NCI-H128 (cell line): ENCODE measurements around the gene SRGAP2B.
"Not testable (repeated sequence)": the region's sequence is repeated elsewhere in the genome, so short reads cannot be mapped to it uniquely, and the experiment has no call there.

ENCODE experiments used
- DNase-seq: peaks from one replicate; lab custom pipeline; 2025; ENCODE audit not compliant: unreplicated experiment; lab: John Stamatoyannopoulos, UW

The SRGAP2B gene

GRCh38 chr1:144917154-144918026 lies 177.7 kb downstream of the SRGAP2B start:
- DNase-seq = not testable (repeated sequence)

- not testable (repeated sequence) for DNase-seq
These were observed 181.0 kb downstream of the SRGAP2B start for GRCh38 chr1:144913977-144914734.

DNA sequence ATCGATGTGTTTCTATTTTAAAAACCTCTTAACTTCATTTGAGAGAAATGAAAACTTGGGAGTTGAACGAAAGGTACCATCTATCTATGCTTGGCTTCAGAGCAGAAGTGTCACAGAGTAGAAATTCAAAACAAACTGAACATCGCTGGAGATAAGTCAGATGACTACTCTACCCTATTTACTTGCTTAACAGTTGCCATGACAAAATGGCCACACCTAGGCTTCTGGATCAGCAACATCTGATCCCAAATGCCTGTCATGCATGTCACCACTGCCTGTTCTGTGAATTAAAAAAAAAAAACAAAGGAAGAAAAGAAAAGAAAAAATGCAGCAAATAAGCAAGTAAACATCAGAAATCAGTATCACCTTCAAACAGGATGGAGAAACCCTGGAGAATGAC lies 181.7 kb downstream of the SRGAP2B start:
- DNase-seq = not testable (repeated sequence)

- DNase-seq = not testable (repeated sequence)
These were observed 184.4 kb downstream of the SRGAP2B start for GRCh38 chr1:144910729-144911128.

DNA sequence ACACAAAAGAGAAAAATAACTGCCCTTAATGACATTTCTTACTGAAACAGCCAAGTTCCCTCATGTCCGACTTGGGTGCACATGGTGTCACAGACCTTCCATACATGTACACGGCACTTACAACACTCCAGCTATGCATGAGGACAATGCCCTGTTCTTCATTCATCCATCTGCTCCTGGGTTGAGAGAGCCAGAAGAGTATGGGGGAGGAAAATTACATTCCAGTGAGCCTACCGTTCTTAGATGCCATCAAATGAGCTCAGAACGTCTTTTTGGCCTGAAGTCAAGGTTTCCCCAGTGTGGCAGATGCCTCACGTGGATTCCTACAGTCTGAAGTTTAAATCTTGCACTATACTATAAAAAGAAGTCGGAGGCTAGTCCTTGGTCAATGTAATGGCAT lies 194.3 kb downstream of the SRGAP2B start:
- not testable (repeated sequence) for DNase-seq

GRCh38 chr1:144894454-144895201 lies 200.5 kb downstream of the SRGAP2B start:
- not testable (repeated sequence) for DNase-seq

DNA sequence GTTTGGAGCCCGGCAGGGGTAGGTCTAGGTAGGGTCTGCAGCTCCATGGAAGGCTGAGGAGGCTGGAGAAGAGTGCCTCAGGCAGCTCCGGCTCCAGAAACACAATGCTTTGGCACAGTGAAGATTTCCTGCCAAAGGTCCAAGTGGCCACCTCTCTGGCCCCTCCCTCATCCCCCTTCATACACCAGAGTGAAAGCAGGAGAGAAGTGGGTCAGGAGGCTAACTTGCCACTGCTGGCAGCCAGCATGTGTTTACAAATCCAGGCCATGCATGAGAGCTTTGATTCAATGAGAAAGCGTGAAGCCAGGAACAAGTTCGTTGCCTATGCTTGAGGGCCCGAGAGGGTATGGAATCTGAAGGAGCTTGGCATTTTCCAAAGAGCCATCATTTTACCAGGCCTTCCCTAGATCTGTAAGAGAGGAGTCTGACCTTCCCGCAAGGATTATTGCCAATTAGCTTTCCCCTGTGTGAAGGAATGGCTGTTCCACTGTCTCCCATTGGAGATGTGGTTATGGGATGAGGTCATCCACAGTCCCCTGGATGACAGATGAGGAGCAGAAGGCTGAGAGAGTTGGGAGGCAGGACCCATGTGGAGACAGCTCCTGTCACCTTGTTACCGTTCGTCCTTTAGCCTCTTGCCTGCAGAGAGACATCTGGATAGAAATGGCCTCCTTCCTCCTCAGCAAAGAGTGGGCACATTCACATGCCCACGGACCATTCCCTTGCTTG lies 201.3 kb downstream of the SRGAP2B start:
- not testable (repeated sequence) for DNase-seq

GRCh38 chr1:144893062-144893461 lies 202.1 kb downstream of the SRGAP2B start:
- not testable (repeated sequence) for DNase-seq

GRCh38 chr1:144889450-144890115 lies 205.5 kb downstream of the SRGAP2B start:
- not testable (repeated sequence) for DNase-seq

DNA sequence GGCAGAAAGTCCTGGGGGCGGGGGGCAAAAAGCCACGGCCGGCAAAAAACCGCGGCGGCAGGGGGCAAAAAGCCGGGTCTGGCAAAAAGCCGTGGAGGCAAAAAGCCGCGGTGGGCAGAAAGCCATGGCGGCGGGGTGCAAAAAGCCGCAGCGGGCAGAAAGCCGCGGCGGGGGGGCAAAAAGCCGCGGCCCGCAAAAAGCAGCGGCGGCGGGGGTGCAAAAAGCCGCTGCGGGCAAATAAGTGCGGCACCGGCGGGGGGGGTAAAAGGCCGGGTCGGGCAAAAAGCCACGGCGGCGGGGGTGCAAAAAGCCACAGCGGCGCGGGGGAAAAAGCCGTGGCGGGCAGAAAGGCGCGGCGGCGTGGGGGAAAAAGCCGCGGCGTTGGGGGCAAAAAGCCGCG lies 212.1 kb downstream of the SRGAP2B start:
- DNase-seq = not testable (repeated sequence)

GRCh38 chr1:144882343-144882742 lies 212.8 kb downstream of the SRGAP2B start:
- not testable (repeated sequence) for DNase-seq

DNA sequence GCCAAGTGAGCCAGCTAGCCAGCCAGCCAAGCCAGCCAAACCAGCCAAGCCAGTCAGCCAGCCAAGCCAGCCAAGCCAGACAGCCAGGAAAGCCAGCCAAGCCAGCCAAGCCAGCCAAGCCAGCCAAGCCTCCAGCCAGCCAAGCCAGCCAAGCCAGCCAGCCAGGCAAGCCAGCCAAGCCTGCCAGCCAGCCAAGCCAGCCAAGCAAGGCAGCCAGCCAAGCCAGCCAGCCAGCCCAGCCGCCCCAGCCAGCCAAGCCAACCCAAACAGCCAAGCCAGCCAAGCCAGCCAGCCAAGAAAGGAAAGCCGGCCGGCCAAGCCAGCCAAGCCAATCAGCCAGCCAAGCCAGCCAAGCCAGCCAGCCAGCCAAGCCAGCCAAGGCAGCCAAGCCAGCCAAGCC lies 236.5 kb downstream of the SRGAP2B start:
- DNase-seq = not testable (repeated sequence)
